NCI-H524 (cell line): ENCODE results near the gene CDC42BPA.

Source experiments
- DNase-seq, 2 experiments: peaks; one replicate each; lab custom pipeline; 2025; lab: John Stamatoyannopoulos, UW

CDC42BPA gene

DNA sequence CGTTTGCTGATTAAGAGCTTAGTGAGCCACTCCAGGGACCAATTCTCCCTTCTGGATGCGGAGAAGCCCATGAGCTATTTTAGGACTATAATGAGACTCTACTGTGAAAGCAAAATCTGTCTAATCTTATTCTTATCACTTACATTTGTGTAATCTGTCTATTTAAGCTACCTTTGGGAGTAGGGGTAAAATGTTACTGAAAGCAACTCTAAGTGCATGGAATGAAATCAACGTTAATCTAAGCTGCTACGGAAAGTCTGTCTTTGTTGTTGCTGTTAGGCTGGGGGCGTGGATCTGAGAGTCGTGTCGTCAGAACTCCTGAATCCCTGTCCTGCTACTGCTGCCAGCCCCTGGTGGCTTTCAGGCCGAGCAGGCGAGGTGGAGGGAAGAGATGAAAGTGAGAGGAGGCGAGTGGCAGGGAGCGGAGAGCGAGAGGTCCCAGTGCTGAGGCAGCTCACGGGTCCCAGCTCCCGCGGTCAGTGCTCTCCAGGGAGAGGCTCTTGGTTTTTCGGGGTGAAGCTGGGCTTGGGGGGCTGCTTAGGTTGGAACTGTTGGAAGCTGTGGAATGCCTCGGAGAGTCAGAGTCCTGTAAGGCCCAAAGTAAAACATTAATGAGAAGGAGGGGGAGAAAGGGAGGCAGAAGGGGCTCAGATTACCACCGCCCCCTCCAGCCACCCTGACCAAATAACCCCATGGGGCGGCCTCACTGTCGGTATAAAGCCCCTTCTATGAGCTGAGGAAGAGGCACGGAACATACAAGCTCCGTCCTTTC is 324.3 kb downstream of the CDC42BPA start:
- peak in 1 of 2 experiments; percentile 24 for DNase-seq

DNA sequence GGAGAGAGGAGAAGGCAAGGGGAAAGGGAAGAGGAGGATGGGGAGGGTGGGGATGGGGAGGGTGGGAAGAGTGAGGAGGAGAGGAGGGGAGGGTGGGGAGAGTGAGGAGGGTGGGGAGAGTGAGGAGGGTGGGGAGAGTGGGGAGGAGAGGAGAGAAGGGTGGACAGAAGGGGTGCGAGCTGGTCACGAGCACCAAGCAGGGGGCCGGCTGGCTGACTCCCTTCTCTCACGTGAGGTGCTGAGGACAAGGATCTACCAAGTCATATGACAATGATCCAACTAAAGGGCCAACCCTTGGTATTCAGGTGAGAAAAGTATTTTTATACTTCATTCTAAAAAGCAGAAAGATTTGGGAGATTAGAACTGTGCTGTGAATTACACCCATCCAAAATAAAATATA is 326.4 kb downstream of the CDC42BPA start:
- no peak for DNase-seq

DNA sequence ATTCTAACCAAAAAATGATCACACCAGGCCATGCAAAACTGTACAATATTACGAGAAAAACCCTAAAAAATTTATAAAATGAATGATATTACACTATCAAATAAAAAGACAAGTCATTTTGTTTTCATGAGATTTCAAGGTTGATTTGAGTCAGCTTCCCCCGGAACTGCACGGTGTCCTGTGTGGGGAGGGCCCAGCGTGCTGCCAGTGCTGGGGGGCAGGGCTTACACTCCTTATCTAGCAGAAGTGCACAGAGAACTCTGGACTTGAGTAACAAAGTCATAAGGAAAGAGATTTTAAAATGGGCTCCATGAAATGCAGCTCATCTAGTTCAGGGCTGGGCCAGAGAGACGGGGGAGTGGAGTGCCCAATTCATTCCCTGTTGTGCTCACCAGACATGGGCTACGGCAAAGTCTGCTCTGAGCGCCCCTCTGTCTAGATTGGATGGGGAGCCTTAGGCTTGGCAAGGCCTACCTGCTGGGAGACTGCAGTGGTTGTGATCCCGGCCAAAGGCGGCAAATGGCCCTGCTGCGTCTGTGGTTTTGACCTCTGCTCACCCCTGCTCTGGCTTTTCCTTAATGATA is 328.1 kb downstream of the CDC42BPA start:
- no peak for DNase-seq

DNA sequence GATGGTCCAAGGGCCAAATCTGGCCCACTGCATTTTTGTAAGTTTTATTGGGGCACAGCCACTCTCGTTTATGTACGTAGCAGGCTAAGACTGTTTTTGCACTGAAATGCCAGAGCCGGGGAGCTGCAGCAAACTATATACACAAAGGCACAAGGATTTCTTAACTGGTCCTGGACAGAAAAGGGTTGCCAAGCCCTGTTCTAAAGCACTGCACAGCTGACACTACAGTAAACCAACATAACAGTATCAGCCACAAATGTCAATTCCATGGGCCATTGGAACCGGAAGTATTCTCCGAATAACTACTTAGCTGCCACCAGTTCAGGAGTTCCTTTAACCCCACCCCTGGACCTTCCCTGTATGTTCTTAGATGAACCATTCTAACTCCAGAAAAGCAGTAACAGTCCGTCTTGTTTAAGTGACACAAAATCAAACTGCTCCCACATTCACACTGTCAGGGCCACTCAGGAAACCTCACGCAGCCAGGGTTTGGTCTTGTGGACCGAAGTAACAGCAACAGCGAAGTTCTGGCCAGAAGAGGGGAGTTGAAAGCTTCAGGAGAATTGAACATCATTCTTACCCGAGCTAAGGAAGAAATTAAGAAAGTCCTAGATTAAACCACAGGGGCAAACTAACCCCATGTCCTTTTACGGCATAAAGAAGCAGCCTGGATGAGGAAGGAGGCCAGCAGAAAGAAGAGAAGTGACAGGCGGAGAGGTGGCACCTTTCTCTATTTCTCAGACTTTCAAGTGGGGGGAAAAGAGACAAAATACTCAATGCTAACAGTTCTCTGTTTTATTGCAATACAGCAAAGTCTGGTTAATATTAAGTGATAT is 329.0 kb downstream of the CDC42BPA start:
- DNase-seq = no peak

DNA sequence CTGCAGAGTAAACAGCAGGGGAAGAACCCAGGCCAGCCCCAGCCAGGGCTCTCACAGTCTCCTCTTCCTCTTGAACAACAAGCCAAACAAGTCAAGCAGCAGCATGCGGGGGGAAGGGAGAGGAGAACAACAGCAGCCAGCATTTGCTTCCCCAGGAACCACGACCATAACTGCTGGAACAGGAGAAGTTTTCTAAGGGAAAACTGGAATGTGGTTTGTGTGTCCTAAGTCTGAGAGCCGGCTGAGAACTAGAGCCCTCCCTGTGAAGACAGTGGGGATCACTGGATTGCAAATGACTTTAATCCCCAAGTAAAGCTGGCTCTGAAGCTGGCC is 330.0 kb downstream of the CDC42BPA start:
- no peak for DNase-seq

DNA sequence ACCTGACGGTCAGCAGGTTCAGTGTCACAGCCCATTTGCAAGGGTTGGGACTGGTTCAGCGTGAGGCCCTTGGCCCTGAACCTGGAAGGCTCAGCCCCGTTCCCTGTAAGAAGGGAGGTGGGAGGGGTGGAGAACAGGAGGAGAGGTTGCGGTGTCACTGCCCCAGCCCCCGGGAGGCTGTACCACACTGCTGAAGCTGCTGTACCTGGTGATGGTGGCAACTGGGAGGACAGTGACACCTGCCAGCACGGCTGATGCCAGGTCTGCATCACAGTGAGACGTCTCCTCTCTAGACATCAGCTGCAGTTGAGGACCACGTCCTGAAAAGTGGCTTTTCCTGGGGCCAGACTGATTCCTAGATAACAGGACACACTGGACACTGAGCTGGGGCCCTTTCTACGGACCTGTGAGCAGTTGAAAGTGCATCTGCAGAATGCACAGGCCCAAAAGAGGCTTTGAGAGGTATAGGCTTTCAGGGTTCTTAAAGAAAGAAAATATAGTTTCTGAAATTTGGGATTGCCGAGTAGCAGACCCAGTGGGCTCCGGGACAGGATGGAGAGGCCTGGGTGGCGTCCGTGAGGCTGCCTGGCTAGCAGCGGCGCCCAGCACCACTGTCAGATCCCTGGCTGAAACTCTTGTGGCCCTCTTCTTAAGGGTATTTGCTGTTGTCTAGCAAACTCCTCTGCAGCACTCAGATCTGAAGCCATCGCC is 330.5 kb downstream of the CDC42BPA start:
- DNase-seq = no peak

DNA sequence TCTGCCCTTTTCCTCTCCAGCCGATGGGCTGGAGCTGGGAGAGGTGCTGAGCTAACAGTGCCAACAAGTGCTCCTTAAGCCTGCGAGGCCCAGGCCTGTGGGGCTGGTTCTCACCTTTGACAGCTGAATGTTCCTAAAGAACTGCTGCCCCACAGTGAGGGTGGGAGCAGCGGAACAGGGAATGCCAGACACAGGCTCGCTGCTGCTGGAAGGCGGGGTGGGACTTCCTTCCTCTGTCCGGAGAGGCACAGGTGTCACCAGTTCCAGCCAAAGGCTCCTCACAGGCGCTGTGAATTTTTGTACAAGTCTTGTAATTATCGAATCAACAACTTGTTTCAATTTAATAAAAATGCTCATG is 331.1 kb downstream of the CDC42BPA start:
- DNase-seq = no peak

DNA sequence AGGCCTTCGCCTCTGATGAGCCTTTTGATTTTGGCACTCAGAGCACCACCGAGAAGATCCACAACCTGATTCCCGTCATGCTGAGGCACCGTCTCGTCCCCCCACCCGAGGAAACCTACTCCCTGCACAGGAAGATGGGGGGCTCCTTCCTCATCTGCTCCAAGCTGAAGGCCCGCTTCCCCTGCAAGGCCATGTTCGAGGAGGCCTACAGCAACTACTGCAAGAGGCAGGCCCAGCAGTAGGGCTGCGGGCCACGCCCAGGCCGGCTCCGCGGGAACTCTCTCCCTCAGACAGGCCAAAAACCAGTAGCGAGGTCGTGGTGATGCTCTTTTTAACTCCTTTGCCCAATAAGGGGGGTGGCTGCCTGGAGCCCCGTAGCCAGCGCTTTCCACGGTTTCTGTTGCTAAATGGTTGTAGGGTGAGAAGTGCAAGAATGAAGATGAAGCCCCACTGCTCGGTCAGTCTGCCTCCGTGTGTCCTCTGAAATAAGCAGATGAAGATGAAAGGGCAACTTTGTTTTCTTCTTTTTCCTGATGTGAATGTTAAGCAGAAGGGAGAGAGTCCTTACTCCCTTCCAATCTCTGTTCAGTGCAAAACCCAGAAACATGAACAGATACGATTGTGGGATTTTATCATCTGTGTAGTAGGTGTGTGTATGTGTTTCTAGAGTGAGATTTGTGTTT is 331.7 kb downstream of the CDC42BPA start:
- DNase-seq = no peak

DNA sequence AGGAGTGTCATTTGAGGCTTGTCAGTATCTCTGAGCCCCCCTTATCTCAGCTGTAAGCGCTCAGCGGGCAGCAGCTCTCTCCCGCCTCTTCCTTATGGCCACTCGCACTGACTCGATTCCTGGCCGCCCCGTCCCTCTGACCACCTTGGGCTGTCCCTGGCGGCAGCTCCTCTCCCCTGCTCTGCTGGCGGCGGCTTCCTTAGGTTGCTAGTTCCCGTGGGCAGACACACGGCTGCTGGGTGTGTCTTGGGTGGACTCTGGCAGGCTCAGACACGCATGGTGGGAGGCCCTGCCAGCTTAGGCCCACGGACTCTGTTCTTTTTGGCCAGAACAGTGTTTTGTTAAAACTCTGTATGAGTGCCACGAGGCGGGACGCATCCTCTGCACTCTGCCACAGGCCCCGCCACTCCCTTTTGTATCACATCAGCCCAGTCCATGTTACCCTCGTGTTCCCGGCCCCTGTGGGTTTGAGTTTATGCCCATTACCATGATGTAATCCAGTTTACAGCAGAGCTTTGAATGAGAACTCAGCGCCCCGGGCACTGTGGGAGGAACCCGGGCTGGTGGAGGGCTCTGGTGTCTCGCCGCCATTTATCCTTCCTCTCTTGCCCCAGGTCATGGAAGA is 332.3 kb downstream of the CDC42BPA start:
- no peak for DNase-seq

DNA sequence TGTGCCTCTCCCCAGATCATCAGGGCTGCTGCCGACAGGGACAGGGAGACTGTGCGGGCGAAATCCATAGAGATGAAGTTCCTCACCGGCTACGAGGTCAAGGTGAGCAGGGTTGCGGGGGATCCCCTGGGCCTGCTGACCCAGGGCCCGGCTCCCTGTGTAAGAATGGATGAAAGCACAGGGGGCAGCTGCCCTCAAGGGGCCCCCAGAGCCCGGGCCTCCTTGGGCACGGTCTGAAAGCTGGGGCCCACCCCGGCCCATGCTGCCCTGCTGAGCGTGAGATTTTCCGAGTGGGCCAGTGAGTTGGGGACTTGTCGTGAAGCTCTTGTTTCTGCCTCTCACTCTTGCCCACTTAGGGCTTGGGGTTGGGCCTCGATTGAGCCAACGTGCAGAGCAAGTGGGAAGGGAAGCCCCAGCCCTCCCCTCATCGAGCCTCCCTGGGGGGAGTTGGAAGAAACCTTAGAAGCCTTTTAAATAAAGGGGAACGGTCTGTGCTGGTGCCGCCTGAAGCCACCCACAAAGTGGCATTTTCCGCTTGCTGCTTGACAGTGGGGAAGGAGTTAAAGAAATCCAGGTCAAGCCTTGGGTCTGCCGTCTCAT is 333.0 kb downstream of the CDC42BPA start:
- no peak for DNase-seq

DNA sequence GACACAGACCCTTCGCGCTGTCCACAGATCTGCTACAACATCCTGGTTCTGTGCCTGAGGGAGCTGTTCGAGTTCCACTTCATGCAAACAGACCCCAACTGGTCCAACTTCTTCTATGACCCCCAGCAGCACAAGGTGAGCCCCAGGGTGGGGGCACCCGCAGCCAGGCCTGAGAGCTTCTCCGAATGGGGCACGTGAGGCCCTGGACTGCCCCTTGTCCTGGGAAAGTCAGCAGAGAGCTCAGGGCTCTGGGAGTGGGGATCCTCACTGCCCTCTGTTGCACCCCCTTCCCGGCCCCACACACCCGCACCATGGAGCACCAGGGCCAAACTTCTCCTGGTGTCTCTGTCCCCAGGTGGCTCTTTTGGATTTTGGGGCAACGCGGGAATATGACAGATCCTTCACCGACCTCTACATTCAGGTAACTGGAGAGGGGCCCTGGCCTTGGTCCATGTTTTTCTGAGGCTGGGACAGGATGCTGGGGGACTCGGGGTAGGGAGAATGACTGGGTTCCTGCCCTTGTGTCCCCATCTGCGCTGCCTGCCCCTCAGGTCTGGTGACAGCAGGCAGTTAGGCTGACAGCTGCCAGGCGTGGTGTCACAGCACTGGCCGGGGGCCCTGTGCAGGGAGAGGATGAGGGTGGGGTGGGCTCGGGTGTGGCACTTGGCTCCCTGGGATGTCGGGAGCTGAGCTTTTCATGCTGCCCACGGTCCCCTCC is 333.6 kb downstream of the CDC42BPA start:
- peak in 1 of 2 experiments; percentile 13 for DNase-seq

DNA sequence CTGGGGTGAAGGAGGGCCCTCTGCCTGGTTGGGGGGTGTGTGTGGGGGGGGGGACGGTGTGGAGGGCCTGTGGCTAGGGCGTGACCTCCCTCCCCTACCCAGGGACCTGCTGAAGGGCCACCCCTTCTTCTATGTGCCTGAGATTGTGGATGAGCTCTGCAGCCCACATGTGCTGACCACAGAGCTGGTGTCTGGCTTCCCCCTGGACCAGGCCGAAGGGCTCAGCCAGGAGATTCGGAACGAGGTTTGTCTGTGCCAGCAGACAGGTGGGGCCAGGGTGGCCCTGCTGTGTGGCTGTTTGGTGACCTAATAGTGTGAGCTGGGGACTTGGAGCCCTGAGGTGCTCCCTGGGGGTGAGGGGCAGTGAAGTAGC is 334.3 kb downstream of the CDC42BPA start:
- no peak for DNase-seq

DNA sequence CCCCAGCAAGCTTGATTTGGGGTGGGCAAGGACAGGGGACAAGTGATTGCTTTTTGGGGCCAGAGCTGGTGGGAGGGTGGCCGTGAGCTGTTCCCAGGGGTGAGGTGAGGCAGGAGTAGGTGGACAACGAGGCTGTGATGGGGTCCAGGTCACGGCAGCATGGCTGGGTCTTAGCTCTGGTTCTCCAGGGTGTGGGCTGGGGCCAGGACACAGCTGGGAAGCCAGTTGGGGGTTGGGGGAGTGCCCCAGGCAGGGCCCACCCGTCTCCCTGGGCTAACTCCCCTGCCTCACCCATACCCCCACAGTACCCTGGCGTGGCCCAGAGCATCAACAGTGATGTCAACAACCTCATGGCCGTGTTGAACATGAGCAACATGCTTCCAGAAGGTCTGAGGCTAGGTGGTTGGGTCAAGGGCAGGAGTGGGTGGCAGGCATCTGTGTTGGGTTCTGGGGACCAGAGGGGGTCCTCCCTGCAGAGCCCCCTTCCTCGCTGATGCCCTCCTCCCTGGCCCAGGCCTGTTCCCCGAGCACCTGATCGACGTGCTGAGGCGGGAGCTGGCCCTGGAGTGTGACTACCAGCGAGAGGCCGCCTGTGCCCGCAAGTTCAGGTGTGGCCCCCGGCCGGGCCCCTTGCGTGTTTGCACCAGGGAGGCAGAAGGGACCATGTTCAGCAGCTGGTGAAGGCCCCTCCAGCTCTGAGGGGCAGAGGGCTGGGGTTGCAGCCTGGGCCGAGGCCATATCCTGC is 334.9 kb downstream of the CDC42BPA start:
- DNase-seq = no peak

DNA sequence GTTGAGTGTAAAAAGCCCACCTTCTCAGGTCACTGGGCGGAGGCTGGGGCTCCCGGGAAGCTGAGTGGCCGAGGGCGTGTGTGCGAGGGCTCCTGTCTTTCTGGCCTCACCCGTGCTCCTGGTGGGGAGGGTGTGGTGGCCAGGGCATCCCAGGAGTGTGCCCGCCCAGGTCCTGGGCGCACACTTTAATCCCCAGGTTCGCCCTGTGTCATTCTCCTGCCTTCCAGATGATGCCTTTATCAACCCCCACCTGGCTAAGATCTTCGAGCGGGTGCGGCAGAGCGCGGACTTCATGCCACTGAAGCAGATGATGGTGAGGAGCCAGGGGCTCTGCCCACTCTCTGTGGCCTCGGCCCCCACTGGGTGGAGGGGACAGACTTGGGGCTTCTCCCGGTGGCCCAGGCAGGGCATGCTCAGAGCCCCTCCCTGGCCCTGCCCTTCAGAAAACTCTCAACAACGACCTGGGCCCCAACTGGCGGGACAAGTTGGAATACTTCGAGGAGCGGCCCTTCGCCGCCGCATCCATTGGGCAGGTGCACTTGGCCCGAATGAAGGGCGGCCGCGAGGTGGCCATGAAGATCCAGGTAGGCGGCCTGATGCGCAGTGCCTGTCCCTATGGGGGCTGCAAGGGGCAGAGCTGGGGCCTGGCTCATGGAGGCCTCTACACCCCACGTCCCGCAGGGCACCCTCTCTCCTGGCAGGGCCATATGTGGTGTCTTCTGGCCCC is 335.7 kb downstream of the CDC42BPA start:
- DNase-seq = no peak

DNA sequence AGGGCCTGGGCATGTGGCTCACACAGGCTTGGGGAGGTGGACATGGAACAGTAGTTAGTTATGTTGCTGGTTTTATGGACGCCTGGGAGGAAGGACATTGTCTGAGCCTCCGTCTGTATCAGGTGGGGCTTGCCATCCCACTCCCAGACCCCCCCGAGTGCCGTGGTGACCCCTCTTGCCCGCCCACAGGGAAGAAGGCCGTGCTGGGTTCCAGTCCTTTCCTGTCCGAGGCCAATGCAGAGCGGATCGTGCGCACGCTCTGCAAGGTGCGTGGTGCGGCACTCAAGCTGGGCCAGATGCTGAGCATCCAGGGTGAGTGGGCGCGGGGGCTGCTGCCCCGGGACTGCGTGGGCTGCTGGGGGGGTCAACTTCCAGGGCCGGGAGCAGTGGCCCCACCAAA is 336.5 kb downstream of the CDC42BPA start:
- DNase-seq = no peak

DNA sequence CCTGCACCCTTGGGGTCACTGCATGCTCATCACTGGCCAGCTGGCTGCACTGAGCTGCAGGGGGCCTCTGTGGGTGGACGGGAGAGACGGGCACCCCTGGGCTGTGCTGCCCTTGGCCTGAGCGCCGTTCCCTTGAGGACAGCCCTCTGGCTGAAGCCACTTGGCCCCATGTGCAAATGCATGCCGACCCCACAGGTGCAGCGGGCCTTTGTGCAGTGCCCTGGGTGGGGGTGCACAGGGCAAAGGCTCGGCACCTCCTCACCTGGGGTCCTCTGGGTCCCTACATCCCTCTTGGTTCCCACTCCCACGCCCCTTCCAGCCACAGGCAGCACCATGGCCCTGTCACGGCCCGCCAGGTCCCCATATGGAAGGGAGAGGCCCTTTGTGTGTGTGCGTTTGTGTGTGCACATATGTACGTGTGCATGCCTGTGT is 336.9 kb downstream of the CDC42BPA start:
- no peak for DNase-seq

DNA sequence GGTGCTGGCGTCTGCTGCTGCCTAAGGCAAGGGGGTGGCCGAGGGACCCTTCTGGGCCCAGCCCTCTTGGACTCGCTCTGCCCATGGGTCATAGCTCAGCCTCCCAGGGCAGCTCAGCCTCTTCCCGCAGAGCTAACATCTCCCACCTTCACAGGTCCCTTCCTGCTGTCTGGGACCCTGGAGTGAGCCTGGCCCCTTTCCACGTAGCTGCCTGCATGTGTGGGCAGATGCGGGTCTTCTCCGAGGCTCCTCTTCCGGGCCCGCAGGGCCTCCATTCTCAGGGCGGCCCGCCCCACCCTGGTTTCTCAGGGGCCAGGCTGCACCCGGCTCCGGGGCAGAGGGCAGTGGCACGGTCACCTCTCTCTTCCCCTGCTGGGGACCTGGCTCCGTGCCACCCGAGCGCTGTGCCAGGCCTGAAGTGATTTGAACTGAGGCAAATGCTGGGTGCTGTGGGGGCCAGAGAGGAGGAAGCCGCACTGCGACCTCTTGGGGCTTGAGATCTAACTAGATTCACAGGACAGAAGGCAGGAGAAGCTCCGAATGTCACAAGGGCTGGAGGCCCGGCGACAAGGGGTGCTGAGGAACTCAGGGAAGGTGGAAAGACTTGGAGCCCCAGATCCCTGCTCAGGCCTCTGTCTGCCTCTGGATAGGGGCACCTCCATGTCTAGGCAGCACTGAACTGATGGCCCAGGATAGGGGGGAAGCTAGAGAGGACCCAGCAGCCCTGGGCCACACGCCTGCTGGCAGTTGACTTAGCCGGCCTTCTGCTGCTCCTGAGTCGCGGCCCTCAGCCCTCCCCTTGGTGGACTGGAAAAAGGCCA is 337.5 kb downstream of the CDC42BPA start:
- DNase-seq = no peak

DNA sequence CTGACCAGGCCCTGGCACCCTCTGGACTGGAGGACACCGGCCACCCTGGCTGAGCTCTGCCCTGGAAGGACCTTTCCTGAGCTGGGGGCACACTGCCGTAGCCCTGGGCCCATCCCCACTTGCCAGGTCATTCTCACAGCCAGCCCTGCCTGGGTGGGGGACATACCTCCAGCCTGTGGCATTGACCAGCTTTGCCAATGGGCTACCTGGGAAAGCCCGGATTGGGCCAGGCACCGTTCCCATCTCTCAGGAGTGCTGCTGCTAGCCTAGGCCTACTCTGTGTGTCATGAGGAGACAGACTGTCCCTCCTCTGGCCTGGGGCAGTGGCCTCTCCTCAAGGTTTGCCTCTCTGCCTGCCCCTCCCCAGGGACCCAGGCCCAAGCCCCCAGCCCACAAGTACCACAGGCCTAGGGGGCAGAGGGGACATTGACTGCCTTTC is 338.2 kb downstream of the CDC42BPA start:
- DNase-seq = no peak
